HepG2 (cell line): ENCODE measurements around the gene SNX21. TPM values are rescaled to one million over a fixed set of nuclear protein-coding genes. Genes with fewer than 3 reads are reported as not detected.

Experiments
- ATAC-seq: fragments of 200-7000 bp; cut with Tn5 transposase; 3 replicates; pipeline ENCODE4 v1.9.1; 2020; ENCODE audit warnings: mild to moderate bottlenecking, moderate library complexity
- BruUV-seq: library from RNA; stranded (reverse); fragments of 400-500 nt; replicated peaks from 2 replicates; lab custom pipeline; 2021; lab: Mats Ljungman, UMichigan
- CTCF ChIA-PET: fragments of 300-600 bp; formaldehyde crosslinking; extraction: SDS; loops from one replicate; lab custom pipeline; 2021; ENCODE audit warnings: low total read pairs, inconsistent platforms, low intra/inter-chr PET ratio; lab: Yijun Ruan, JAX
- POLR2A ChIA-PET: fragments of 350-600 bp; sonication (Branson Sonifier 250); formaldehyde crosslinking; loops from one replicate; lab custom pipeline; 2020; ENCODE audit warnings: antibody characterized with exemption, inconsistent platforms; lab: Yijun Ruan, JAX
- DNase-seq: peaks from one replicate; pipeline ENCODE4 v3.0.0-alpha.2; 2015; ENCODE audit warnings: low spot score
- FAIRE-seq: peaks from 3 replicates; lab custom pipeline; 2011; peaks lifted over from hg19 to GRCh38; lab: Jason Lieb, UNC
- H2AFZ ChIP-seq: one replicate; pipeline ENCODE4 v1.6.1; 2011; ENCODE audit warnings: low read length, inconsistent platforms
- H3K27ac ChIP-seq: fragments of 300-600 bp; 3 replicates; pipeline ENCODE4 v1.8.0; 2011; ENCODE audit warnings: mixed run types, mild to moderate bottlenecking, mixed read lengths, low read length, inconsistent platforms; ENCODE audit not compliant: insufficient read depth; ENCODE audit errors: extremely low read length
- H3K27me3 ChIP-seq, 2 experiments: fragments of 200-600 bp in 1 of 2; 2 replicates in 1 of 2; 3 replicates in 1 of 2; pipeline versions ENCODE4 v1.6.0 to v1.8.0; 2011; ENCODE audit warnings: low read length in 2 of 2, mild to moderate bottlenecking in 2 of 2, moderate library complexity in 2 of 2, inconsistent platforms in 1 of 2; ENCODE audit not compliant: insufficient read depth in 2 of 2, control insufficient read depth in 1 of 2
- H3K36me3 ChIP-seq, 2 experiments: fragments of 200-600 bp in 1 of 2; replicated peaks in 1 of 2; 2 replicates in 1 of 2; 3 replicates in 1 of 2; pipeline versions ENCODE4 v1.5.1 to v1.8.0; 2011; ENCODE audit warnings: low read length in 2 of 2, inconsistent platforms in 1 of 2; ENCODE audit not compliant: insufficient read depth in 2 of 2, control insufficient read depth in 1 of 2
- H3K4me1 ChIP-seq: 2 replicates; pipeline ENCODE4 v1.5.1; 2012; ENCODE audit warnings: low read length, inconsistent platforms; ENCODE audit not compliant: insufficient read depth
- H3K4me2 ChIP-seq: 2 replicates; pipeline ENCODE4 v1.6.0; 2011; ENCODE audit warnings: low read depth, low read length, inconsistent platforms
- H3K4me3 ChIP-seq, 3 experiments: fragments of 200-600 bp in 1 of 3; sonication (generic), shearing (Covaris generic) in 1 of 3; replicated peaks in 1 of 3; 2 replicates each; pipeline ENCODE4 v1.5.1; 2011 to 2016; ENCODE audit warnings: low read length in 3 of 3, inconsistent platforms in 2 of 3, low read depth in 2 of 3, mild to moderate bottlenecking in 2 of 3, control low read depth in 1 of 3, mixed read lengths in 1 of 3; ENCODE audit not compliant: insufficient read depth in 1 of 3
- H3K79me2 ChIP-seq: one replicate; pipeline ENCODE4 v1.6.1; 2011; ENCODE audit warnings: low read length, inconsistent platforms; ENCODE audit not compliant: insufficient read depth
- H3K9ac ChIP-seq: 2 replicates; pipeline ENCODE4 v1.6.0; 2011; ENCODE audit warnings: mild to moderate bottlenecking, low read depth, low read length, inconsistent platforms; ENCODE audit not compliant: insufficient read depth
- H3K9me3 ChIP-seq: 2 replicates; pipeline ENCODE4 v1.5.1; 2012; ENCODE audit warnings: mild to moderate bottlenecking, low read length
- H4K20me1 ChIP-seq: 2 replicates; pipeline ENCODE4 v1.6.0; 2011; ENCODE audit warnings: inconsistent platforms, mild to moderate bottlenecking, low read length, moderate library complexity; ENCODE audit not compliant: insufficient read depth
- GMEB1 ChIP-seq: sonication (generic); formaldehyde crosslinking; IDR thresholded peaks from 2 replicates; pipeline ENCODE4 v1.5.1; 2020; ENCODE audit warnings: missing genetic modification reagents, mild to moderate bottlenecking, borderline replicate concordance
- PBX3 ChIP-seq: sonication (generic); formaldehyde crosslinking; IDR thresholded peaks from 2 replicates; pipeline ENCODE4 v1.8.1; 2023; ENCODE audit warnings: missing genetic modification reagents, inconsistent platforms, borderline replicate concordance
- POLR2A ChIP-seq, 2 experiments: IDR thresholded peaks; 2 replicates each; pipeline ENCODE4 v1.6.1; 2011; ENCODE audit warnings: low read depth in 2 of 2, low read length in 2 of 2, mild to moderate bottlenecking in 1 of 2, moderate library complexity in 1 of 2; ENCODE audit not compliant: insufficient read depth in 1 of 2
- POLR2AphosphoS5 ChIP-seq: IDR thresholded peaks from 2 replicates; pipeline ENCODE4 v1.6.1; 2012; ENCODE audit warnings: low read depth, low read length
- POLR2G ChIP-seq: fragments of 200-400 bp; formaldehyde crosslinking; IDR thresholded peaks from 2 replicates; pipeline ENCODE4 v1.6.1; 2018; ENCODE audit warnings: mild to moderate bottlenecking, low read depth, low read length, moderate library complexity
- THYN1 ChIP-seq: sonication (generic); formaldehyde crosslinking; IDR thresholded peaks from 2 replicates; pipeline ENCODE4 v1.8.1; 2023; ENCODE audit warnings: low read depth, mild to moderate bottlenecking, moderate library complexity, missing genetic modification reagents, borderline replicate concordance
- ZC3H13 ChIP-seq: sonication (generic); formaldehyde crosslinking; IDR thresholded peaks from 2 replicates; pipeline ENCODE4 v1.8.1; 2023; ENCODE audit warnings: mild to moderate bottlenecking, missing genetic modification reagents, moderate library complexity
- ZNF552 ChIP-seq: sonication (generic); formaldehyde crosslinking; IDR thresholded peaks from 2 replicates; pipeline ENCODE4 v1.9.0; 2022; ENCODE audit warnings: missing genetic modification reagents, mild to moderate bottlenecking, borderline replicate concordance
- ZNF567 ChIP-seq: sonication (generic); formaldehyde crosslinking; IDR thresholded peaks from 2 replicates; pipeline ENCODE4 v1.8.1; 2023; ENCODE audit warnings: mild to moderate bottlenecking, missing genetic modification reagents, borderline replicate concordance
- ZNF746 ChIP-seq: sonication (generic); formaldehyde crosslinking; IDR thresholded peaks from 2 replicates; pipeline ENCODE4 v1.8.0; 2022; ENCODE audit warnings: mild to moderate bottlenecking, missing genetic modification reagents
- WGBS: methylation state at CpG from one replicate; pipeline ENCODE4 v1.1.6; 2017; ENCODE audit warnings: low lambda C conversion rate; 5-methylcytosine and 5-hydroxymethylcytosine counted together
- in situ Hi-C: cut with HindIII; loops from 2 replicates; pipeline ENCODE4 v1.10.0; 2017; ENCODE audit warnings: low pct_unique_long_range_greater_than_20kb; ENCODE audit not compliant: extremely low pct_ligation_motif_present
- intact Hi-C: fragments of 100-400 bp; cut with micrococcal nuclease; formaldehyde crosslinking; loops from one replicate; pipeline ENCODE4 v1.10.0; 2022; ENCODE audit not compliant: unreplicated experiment
- polyA plus RNA-seq, 8 experiments: library from polyadenylated mRNA; depleted of rRNA in 3 of 8; stranded (reverse) in 7 of 8; unstranded in 1 of 8; fragments of >200 nt; fragmentation: Illumina TruSeq in 4 of 8; extraction: Trizol in 4 of 8; gene quantifications; 2 replicates each; pipeline versions ENCODE4 v1.2.1 to v1.2.3, GENCODE V29; 2011 to 2016; ENCODE audit warnings: low read depth in 4 of 8, missing spikeins in 1 of 8, mixed read lengths in 1 of 8; ENCODE audit not compliant: insufficient read depth in 1 of 8
- total RNA-seq, 5 experiments: library from RNA; depleted of rRNA; stranded (reverse); fragments of >200 nt; fragmentation: Illumina TruSeq; extraction: Trizol; gene quantifications; 2 replicates each; pipeline ENCODE4 v1.2.3, GENCODE V29; 2016; ENCODE audit warnings: low read depth in 1 of 5

The SNX21 gene
- total and polyA plus RNA-seq, 2 of the 13 experiments (the other 11 are each of a cell fraction or from before 2014, with no cell fraction given): 7.7 to 12.8 TPM

GRCh38 chr20:45887346-45887715, 53.7 kb downstream of the SNX21 start, which contains the start of gene SPATA25:
SPATA25 (minus strand) TSS chr20:45887622; CDS start chr20:45887590, 32 bp downstream.
- Histone ChIP-seq H3K27me3 (no peaks in the 10 kb centered on the region), H3K4me2 (peak within 1 kb of the TSS; percentile 85; the same call in 1 of the 2 replicates), H3K9me3 (no peaks in the 10 kb centered on the region), H3K36me3 (peaks cover 21 to 44% of the 10 kb centered on the region in 2 experiments), H3K4me1 (peaks cover 46% of the 10 kb centered on the region), H3K9ac (no peak within 1 kb of the TSS), H3K79me2 (peaks cover 32% of the 10 kb centered on the region), H2AFZ (no peak within 1 kb of the TSS), H4K20me1 (no peaks in the 10 kb centered on the region), H3K27ac (no peak within 1 kb of the TSS), H3K4me3 (no peak within 1 kb of the TSS)
- TF ChIP-seq POLR2G (peak; percentile 46), PBX3 (CRISPR knock-in tag) (no peak), THYN1 (CRISPR knock-in tag) (no peak), POLR2AphosphoS5 (0 out of 2 replicates have a peak, but pooled peaks have one; percentile 25), ZNF746 (CRISPR knock-in tag) (0 out of 2 replicates have a peak, but pooled peaks have one; percentile 12), ZC3H13 (CRISPR knock-in tag) (peak; percentile 26; the same call in 1 of the 2 replicates), ZNF567 (CRISPR knock-in tag) (no peak), GMEB1 (CRISPR knock-in tag) (no peak), ZNF552 (CRISPR knock-in tag) (no peak), POLR2A (IDR thresholded peaks at IDR 0.05; ENCODE audit: insufficient read depth in 1 of 2, low read depth in 2 of 2, low read length in 2 of 2) (peak in 1 of 2 experiments; percentile 24; a peak in 2 of 4 replicates)
- ATAC-seq (no peak), DNase-seq (no peak), FAIRE-seq (no peak)
- in situ Hi-C loops: no loop called here
- 99% methylated on average over 8 of the region's 8 CpGs for WGBS
- CTCF ChIA-PET: no interaction called here
- POLR2A ChIA-PET: interaction anchor here (1.5 to 7.5 kb wide), 4 partner anchors 18 to 59 kb away, joined by 4 to 78 read pairs (median 9); partner anchors contain the start of genes PCIF1 and SNX21
- BruUV-seq: no TSS peak
- intact Hi-C loops: loop anchor here (10.0 kb wide), 1 partner anchor 93 kb away; the partner anchor contains the start of genes DNTTIP1 and WFDC3
